Measurements from ENCODE around the gene COL28A1.

GRCh38 chr7:7354674-7355073 lies 181.0 kb downstream of the COL28A1 start:
- TF ChIP-seq POLR2A (IDR thresholded peaks at IDR 0.05; ENCODE audit: low read depth, low read length) (no peak), TAF1 (IDR thresholded peaks at IDR 0.05; ENCODE audit: borderline replicate concordance, low read depth, low read length) (no peak), POLR2AphosphoS5 (IDR thresholded peaks at IDR 0.05; ENCODE audit: low read depth, low read length) (no peak)

Data from GM12892 (cell line).